ENCODE measurements around the gene EXT2. TPM values are rescaled to one million over a fixed set of nuclear protein-coding genes. Genes with fewer than 3 reads are reported as not detected.

Gene EXT2
- total RNA-seq, 3 donors from 2014 or later: 82.1 to 108 (median 96.9) TPM

GRCh38 chr11:44199816-44200215 lies 104.3 kb downstream of the EXT2 start:
- TF ChIP-seq POLR2AphosphoS5 (IDR thresholded peaks at IDR 0.05): no peak
- no peak for TF ChIP-seq POLR2A (IDR thresholded peaks at IDR 0.05)
- no peak for TF ChIP-seq CTCF (IDR thresholded peaks at IDR 0.05)
- H3K9me3 ChIP-seq: no peaks in the 10 kb centered on the region
- no peak for DNase-seq (ENCODE audit: low spot score in 2 of 2)
- intact Hi-C loops (cut with DNase I; ENCODE audit: low total_unique reads): no loop called here
- H3K36me3 ChIP-seq: no peaks in the 10 kb centered on the region
- no peaks in the 10 kb centered on the region for H3K4me1 ChIP-seq
- no peak overlapping the region for H3K27ac ChIP-seq
- H3K4me3 ChIP-seq: no peak overlapping the region
- H3K27me3 ChIP-seq: no peaks in the 10 kb centered on the region

- DNase-seq (ENCODE audit: low spot score in 2 of 2): no peak
- H3K36me3 ChIP-seq: no peaks in the 10 kb centered on the region
- no peaks in the 10 kb centered on the region for H3K9me3 ChIP-seq
- intact Hi-C loops (cut with DNase I; ENCODE audit: low total_unique reads): no loop called here
- H3K4me3 ChIP-seq: no peak overlapping the region
- no peaks in the 10 kb centered on the region for H3K4me1 ChIP-seq
- no peak overlapping the region for H3K27ac ChIP-seq
- TF ChIP-seq CTCF (IDR thresholded peaks at IDR 0.05) (no peak), POLR2A (IDR thresholded peaks at IDR 0.05) (no peak), POLR2AphosphoS5 (IDR thresholded peaks at IDR 0.05) (no peak)
- no peaks in the 10 kb centered on the region for H3K27me3 ChIP-seq
Observed at GRCh38 chr11:44203270-44204043, 108.0 kb downstream of the EXT2 start.

- Histone ChIP-seq H3K27me3 (no peaks in the 10 kb centered on the region), H3K27ac (no peak overlapping the region), H3K9me3 (no peaks in the 10 kb centered on the region), H3K4me1 (no peaks in the 10 kb centered on the region), H3K4me3 (no peak overlapping the region), H3K36me3 (no peaks in the 10 kb centered on the region)
- intact Hi-C loops (cut with DNase I; ENCODE audit: low total_unique reads): no loop called here
- DNase-seq (ENCODE audit: low spot score in 2 of 2): no peak
- TF ChIP-seq POLR2AphosphoS5 (IDR thresholded peaks at IDR 0.05) (no peak), POLR2A (IDR thresholded peaks at IDR 0.05) (no peak), CTCF (IDR thresholded peaks at IDR 0.05) (no peak)
Observed at GRCh38 chr11:44205352-44205751, 109.9 kb downstream of the EXT2 start.

GRCh38 chr11:44205836-44206235 lies 110.4 kb downstream of the EXT2 start:
- Histone ChIP-seq H3K4me1 (no peaks in the 10 kb centered on the region), H3K36me3 (no peaks in the 10 kb centered on the region), H3K27me3 (no peaks in the 10 kb centered on the region), H3K27ac (no peak overlapping the region), H3K4me3 (no peak overlapping the region), H3K9me3 (no peaks in the 10 kb centered on the region)
- intact Hi-C loops (cut with DNase I; ENCODE audit: low total_unique reads): no loop called here
- DNase-seq (ENCODE audit: low spot score in 2 of 2): no peak
- TF ChIP-seq POLR2AphosphoS5 (IDR thresholded peaks at IDR 0.05): no peak
- no peak for TF ChIP-seq CTCF (IDR thresholded peaks at IDR 0.05)
- TF ChIP-seq POLR2A (IDR thresholded peaks at IDR 0.05): no peak

- DNase-seq (ENCODE audit: low spot score in 2 of 2): no peak
- no peaks in the 10 kb centered on the region for H3K36me3 ChIP-seq
- TF ChIP-seq CTCF (IDR thresholded peaks at IDR 0.05): no peak
- no peak for TF ChIP-seq POLR2AphosphoS5 (IDR thresholded peaks at IDR 0.05)
- TF ChIP-seq POLR2A (IDR thresholded peaks at IDR 0.05): no peak
- intact Hi-C loops (cut with DNase I; ENCODE audit: low total_unique reads): no loop called here
- H3K9me3 ChIP-seq: peaks cover 0 to 4% of the 10 kb centered on the region in 2 donors
- H3K27me3 ChIP-seq: no peaks in the 10 kb centered on the region
- no peaks in the 10 kb centered on the region for H3K4me1 ChIP-seq
- no peak overlapping the region for H3K27ac ChIP-seq
- no peak overlapping the region for H3K4me3 ChIP-seq
Observed at GRCh38 chr11:44207292-44207691, 111.8 kb downstream of the EXT2 start.
